CD4-positive, alpha-beta T cell treated with Interleukin-17A for 4 hours (primary cell): ENCODE data around the gene VCX.
"Not testable (repeated sequence)": the region's sequence is repeated elsewhere in the genome, so short reads cannot be mapped to it uniquely, and the experiment has no call there.

Experiments
- DNase-seq: peaks from one replicate; pipeline ENCODE4 v3.0.0-alpha.2; 2020; ENCODE audit warnings: mixed read lengths

VCX gene

GRCh38 chrX:7842871-7843270 is at the start of gene VCX:
Gene VCX, plus strand, starts transcription at chrX:7843171. Its CDS starts 33 bp downstream, at chrX:7843204.
- DNase-seq, result not testable (repeated sequence)

- DNase-seq, result no peak
Measured at GRCh38 chrX:7798327-7798726, 44.6 kb upstream of the VCX start.

GRCh38 chrX:7801711-7802110 is 41.3 kb upstream of the VCX start:
- DNase-seq, result no peak

GRCh38 chrX:7815166-7815805 is 27.7 kb upstream of the VCX start:
- no peak for DNase-seq

GRCh38 chrX:7828594-7828993 is 14.4 kb upstream of the VCX start:
- DNase-seq, result no peak

- no peak for DNase-seq
Measured at GRCh38 chrX:7841084-7841805, 1.7 kb upstream of the VCX start.

GRCh38 chrX:7852166-7852565 is 9.2 kb downstream of the VCX start:
- DNase-seq, result no peak

- DNase-seq, result no peak
Measured at GRCh38 chrX:7872042-7872441, 29.1 kb downstream of the VCX start.

- DNase-seq, result no peak
Measured at GRCh38 chrX:7876957-7877356, 34.0 kb downstream of the VCX start.

GRCh38 chrX:7889135-7889534 is 46.2 kb downstream of the VCX start:
- DNase-seq, result no peak

- no peak for DNase-seq
Measured at GRCh38 chrX:7889680-7890079, 46.7 kb downstream of the VCX start.

- DNase-seq, result no peak
Measured at GRCh38 chrX:7891928-7892327, 49.0 kb downstream of the VCX start.
